Suprapubic skin (tissue), 4 donors: ENCODE results near the gene EFNA2. TPM values are rescaled to one million over a fixed set of nuclear protein-coding genes. Genes with fewer than 3 reads are reported as not detected.
"Not testable (repeated sequence)": the region's sequence is repeated elsewhere in the genome, so short reads cannot be mapped to it uniquely, and the experiment has no call there.

Experiments used
- DNase-seq, 2 donors: peaks; one replicate each; pipeline ENCODE4 v3.0.0-alpha.2; 2019; ENCODE audit warnings: low spot score in 2 of 2
- H3K27ac ChIP-seq: fragments of 200-600 bp; sonication (generic); one replicate; pipeline ENCODE4 v1.5.1; 2019
- H3K27me3 ChIP-seq: fragments of 200-600 bp; sonication (generic); one replicate; pipeline ENCODE4 v1.5.1; 2019
- H3K36me3 ChIP-seq: fragments of 200-600 bp; sonication (generic); one replicate; pipeline ENCODE4 v1.5.1; 2019
- H3K4me1 ChIP-seq: fragments of 200-600 bp; sonication (generic); one replicate; pipeline ENCODE4 v1.5.1; 2019
- H3K4me3 ChIP-seq: fragments of 200-600 bp; sonication (generic); one replicate; pipeline ENCODE4 v1.5.1; 2019; ENCODE audit warnings: mild to moderate bottlenecking
- H3K9me3 ChIP-seq: fragments of 200-600 bp; sonication (generic); one replicate; pipeline ENCODE4 v1.5.1; 2019
- EP300 ChIP-seq: sonication (generic); formaldehyde crosslinking; IDR thresholded peaks from one replicate; pipeline ENCODE4 v1.6.1; 2017; ENCODE audit warnings: antibody characterized with exemption
- POLR2A ChIP-seq, 2 donors: fragments of 450-650 bp; IDR thresholded peaks; one replicate each; pipeline ENCODE4 v1.6.1; 2017; ENCODE audit warnings: antibody characterized with exemption in 2 of 2, mild to moderate bottlenecking in 2 of 2, moderate library complexity in 2 of 2
- POLR2AphosphoS5 ChIP-seq, 3 donors: sonication (generic); formaldehyde crosslinking; IDR thresholded peaks; one replicate each; pipeline ENCODE4 v1.6.1; 2017; ENCODE audit warnings: antibody characterized with exemption in 3 of 3
- WGBS: methylation state at CpG from one replicate; pipeline ENCODE4 v1.1.5; 2018; 5-methylcytosine and 5-hydroxymethylcytosine counted together
- total RNA-seq, 4 donors: library from RNA; depleted of rRNA; stranded (reverse); fragments of >200 nt; gene quantifications; one replicate each; pipeline ENCODE4 v1.1.0, GENCODE V29; 2016
- TF ChIP-seq, protein P1 (sequence below), 2 donors: fragments of 200-600 bp in 1 of 2; fragments of 450-650 bp in 1 of 2; sonication (generic) in 1 of 2; IDR thresholded peaks; one replicate each; pipeline ENCODE4 v1.5.1; 2016 to 2019; ENCODE audit warnings: antibody characterized with exemption in 2 of 2, mild to moderate bottlenecking in 1 of 2, moderate library complexity in 1 of 2

EFNA2 gene
- total RNA-seq, 4 donors from 2014 or later, result not detected

DNA sequence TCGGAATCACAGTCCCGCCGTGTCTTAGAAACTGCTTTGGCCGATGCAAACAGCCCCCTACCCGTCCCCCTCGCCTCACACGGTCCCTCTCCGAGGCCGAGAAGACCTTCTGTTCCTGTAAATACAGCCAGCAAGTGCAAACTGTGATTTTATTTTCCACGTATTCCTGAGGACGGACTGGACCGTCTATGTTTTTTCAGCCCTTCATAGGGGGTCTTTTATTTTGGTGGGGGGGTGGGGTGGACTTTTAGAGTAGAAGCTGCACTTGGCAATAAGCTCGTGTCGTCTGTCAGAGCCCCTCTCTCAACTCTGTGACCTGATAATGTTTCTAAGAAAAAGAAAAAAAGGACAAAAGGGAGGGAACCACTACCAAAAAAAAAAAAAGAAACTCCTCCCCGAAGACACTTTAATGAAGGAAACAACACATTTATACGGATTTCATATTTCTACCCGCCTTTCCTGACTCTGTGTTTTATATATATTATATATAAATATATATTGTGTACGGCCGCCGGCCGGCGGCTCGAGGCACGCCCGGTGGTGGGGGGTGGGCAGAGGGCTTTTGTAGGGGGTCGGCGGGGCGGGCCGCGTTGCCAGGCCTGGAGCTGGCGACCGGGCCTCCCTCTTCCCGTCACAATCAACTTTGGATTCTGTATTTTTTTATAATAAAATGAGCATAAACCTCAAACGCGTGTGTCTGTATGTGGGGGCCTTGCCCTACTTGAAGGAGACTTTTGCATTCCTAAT is 15.2 kb downstream of the EFNA2 start:
- Histone ChIP-seq H3K27me3 (peaks cover 13% of the 10 kb centered on the region), H3K36me3 (no peaks in the 10 kb centered on the region), H3K9me3 (no peaks in the 10 kb centered on the region), H3K4me1 (no peaks in the 10 kb centered on the region), H3K27ac (no peak overlapping the region), H3K4me3 (no peak overlapping the region)
- DNase-seq, result no peak
- 81% methylated on average over 35 of the region's 35 CpGs for WGBS
- TF ChIP-seq POLR2A (IDR thresholded peaks at IDR 0.05) (no peak), EP300 (no peak), POLR2AphosphoS5 (IDR thresholded peaks at IDR 0.05) (no peak)
- TF ChIP-seq, protein P1, sequence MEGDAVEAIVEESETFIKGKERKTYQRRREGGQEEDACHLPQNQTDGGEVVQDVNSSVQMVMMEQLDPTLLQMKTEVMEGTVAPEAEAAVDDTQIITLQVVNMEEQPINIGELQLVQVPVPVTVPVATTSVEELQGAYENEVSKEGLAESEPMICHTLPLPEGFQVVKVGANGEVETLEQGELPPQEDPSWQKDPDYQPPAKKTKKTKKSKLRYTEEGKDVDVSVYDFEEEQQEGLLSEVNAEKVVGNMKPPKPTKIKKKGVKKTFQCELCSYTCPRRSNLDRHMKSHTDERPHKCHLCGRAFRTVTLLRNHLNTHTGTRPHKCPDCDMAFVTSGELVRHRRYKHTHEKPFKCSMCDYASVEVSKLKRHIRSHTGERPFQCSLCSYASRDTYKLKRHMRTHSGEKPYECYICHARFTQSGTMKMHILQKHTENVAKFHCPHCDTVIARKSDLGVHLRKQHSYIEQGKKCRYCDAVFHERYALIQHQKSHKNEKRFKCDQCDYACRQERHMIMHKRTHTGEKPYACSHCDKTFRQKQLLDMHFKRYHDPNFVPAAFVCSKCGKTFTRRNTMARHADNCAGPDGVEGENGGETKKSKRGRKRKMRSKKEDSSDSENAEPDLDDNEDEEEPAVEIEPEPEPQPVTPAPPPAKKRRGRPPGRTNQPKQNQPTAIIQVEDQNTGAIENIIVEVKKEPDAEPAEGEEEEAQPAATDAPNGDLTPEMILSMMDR (IDR thresholded peaks at IDR 0.05), result no peak

- Histone ChIP-seq H3K9me3 (no peaks in the 10 kb centered on the region), H3K4me3 (no peak overlapping the region), H3K36me3 (no peaks in the 10 kb centered on the region), H3K27me3 (peaks cover 5% of the 10 kb centered on the region), H3K27ac (no peak overlapping the region), H3K4me1 (no peaks in the 10 kb centered on the region)
- TF ChIP-seq POLR2AphosphoS5 (IDR thresholded peaks at IDR 0.05) (no peak), POLR2A (IDR thresholded peaks at IDR 0.05) (no peak), EP300 (no peak)
- TF ChIP-seq, protein P1 (IDR thresholded peaks at IDR 0.05), result no peak
- no peak for DNase-seq
- WGBS, result 80% methylated on average over 19 of the region's 36 CpGs
Observed at GRCh38 chr19:1302533-1303239, 17.0 kb downstream of the EFNA2 start.

DNA sequence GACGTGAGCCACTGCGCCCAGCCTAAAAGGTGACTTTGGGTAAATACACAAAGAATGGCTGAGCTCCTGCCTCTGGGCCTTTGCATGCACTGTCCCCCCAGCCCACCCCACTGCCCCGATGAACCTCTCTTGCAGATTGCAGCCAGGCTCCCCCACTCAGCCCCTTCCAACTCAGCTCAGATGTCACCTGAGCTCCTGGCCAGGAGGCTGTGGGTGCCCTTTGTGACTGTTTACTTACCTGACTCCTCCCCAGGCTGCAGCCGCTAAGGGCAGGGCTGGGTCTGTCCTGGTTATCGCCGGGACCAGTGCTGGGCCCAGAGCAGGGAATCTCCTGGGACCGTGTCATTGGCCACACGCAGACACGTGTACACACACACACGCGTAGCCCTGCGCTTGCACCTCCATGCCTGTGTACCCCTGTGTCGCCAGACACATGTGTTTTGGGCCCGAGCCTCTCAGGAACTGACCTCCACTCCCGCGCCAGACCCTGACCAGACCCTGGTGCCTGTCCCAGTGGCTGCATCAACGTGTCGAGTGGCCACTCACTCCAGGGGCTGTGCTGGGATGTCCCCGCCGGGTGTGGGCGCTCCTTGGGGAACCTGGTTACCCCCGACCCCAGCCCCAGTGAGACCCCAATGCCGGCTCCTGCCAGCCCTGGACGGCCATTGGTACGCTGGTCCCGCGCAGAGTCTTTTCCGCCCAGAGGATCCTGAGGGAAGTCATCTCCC is 18.7 kb downstream of the EFNA2 start:
- WGBS, result 96% methylated on average over 8 of the region's 28 CpGs
- TF ChIP-seq POLR2A (IDR thresholded peaks at IDR 0.05) (no peak), POLR2AphosphoS5 (IDR thresholded peaks at IDR 0.05) (no peak), EP300 (no peak)
- TF ChIP-seq, protein P1 (IDR thresholded peaks at IDR 0.05), result no peak
- DNase-seq, result peak in 1 of 2 donors; percentile 55

DNA sequence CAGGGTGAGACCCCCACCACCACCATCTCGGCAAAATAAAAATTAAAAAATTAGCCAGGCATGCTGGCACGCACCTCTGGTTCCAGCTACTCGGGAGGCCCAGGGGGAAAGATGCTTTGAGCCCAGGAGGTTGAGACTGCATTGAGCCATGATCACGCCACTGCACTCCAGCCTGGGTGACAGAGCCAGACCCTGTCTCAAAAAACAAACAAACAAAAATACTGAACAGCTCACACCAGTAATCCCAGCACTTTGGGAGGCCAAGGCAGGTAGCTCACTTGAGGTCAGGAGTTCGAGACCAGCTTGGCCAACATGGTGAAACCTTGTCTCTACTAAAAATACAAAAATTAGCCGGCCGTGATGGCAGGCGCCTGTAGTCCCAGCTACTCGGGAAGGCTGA is 19.7 kb downstream of the EFNA2 start:
- 84% methylated on average over 9 of the region's 9 CpGs for WGBS
- not testable (repeated sequence) for H3K27ac ChIP-seq, H3K4me3 ChIP-seq, H3K9me3 ChIP-seq, DNase-seq, H3K36me3 ChIP-seq, H3K4me1 ChIP-seq
- peaks cover 11% of the 10 kb centered on the region for H3K27me3 ChIP-seq

More for the DNA sequence above, 18.7 kb downstream of the EFNA2 start:
- no peaks in the 10 kb centered on the region for H3K36me3 ChIP-seq
- H3K4me3 ChIP-seq, result no peak overlapping the region
- peaks cover 9% of the 10 kb centered on the region for H3K27me3 ChIP-seq
- no peaks in the 10 kb centered on the region for H3K9me3 ChIP-seq
- H3K27ac ChIP-seq, result no peak overlapping the region
- no peaks in the 10 kb centered on the region for H3K4me1 ChIP-seq

- no peaks in the 10 kb centered on the region for H3K36me3 ChIP-seq
- H3K4me1 ChIP-seq, result no peaks in the 10 kb centered on the region
- H3K4me3 ChIP-seq, result no peak overlapping the region
- no peak overlapping the region for H3K27ac ChIP-seq
- WGBS, result 89% methylated on average over 26 of the region's 38 CpGs
- peaks cover 24% of the 10 kb centered on the region for H3K27me3 ChIP-seq
- no peak for TF ChIP-seq POLR2A (IDR thresholded peaks at IDR 0.05)
- TF ChIP-seq POLR2AphosphoS5 (IDR thresholded peaks at IDR 0.05), result no peak
- TF ChIP-seq, protein P1 (IDR thresholded peaks at IDR 0.05), result no peak
- TF ChIP-seq EP300, result no peak
- DNase-seq, result peak in 1 of 2 donors; percentile 54
- H3K9me3 ChIP-seq, result no peaks in the 10 kb centered on the region
Observed at GRCh38 chr19:1307320-1307719, 21.6 kb downstream of the EFNA2 start.
